IPS-20b (cell line): Measurements from ENCODE around the gene EPC1.

Source experiments
- H3K27ac ChIP-seq: one replicate; pipeline ENCODE4 v1.5.1; 2013; ENCODE audit warnings: low read length
- H3K27me3 ChIP-seq: 2 replicates; pipeline ENCODE4 v1.6.1; 2013; ENCODE audit warnings: mild to moderate bottlenecking, low read length, inconsistent platforms; ENCODE audit not compliant: insufficient read depth
- H3K36me3 ChIP-seq: 2 replicates; pipeline ENCODE4 v1.6.1; 2013; ENCODE audit warnings: low read depth, mild to moderate bottlenecking, inconsistent platforms, low read length, moderate library complexity; ENCODE audit not compliant: insufficient read depth
- H3K4me1 ChIP-seq: 2 replicates; pipeline ENCODE4 v1.6.1; 2013; ENCODE audit warnings: mild to moderate bottlenecking, control low read depth, inconsistent platforms, low read length, moderate library complexity; ENCODE audit not compliant: insufficient read depth
- H3K4me3 ChIP-seq: 2 replicates; pipeline ENCODE4 v1.5.1; 2013; ENCODE audit warnings: mild to moderate bottlenecking, low read length, inconsistent platforms
- H3K9ac ChIP-seq: 2 replicates; pipeline ENCODE4 v1.6.1; 2013; ENCODE audit warnings: low read depth, mild to moderate bottlenecking, inconsistent platforms, low read length, moderate library complexity
- H3K9me3 ChIP-seq: 2 replicates; pipeline ENCODE4 v1.6.1; 2013; ENCODE audit warnings: mild to moderate bottlenecking, low read depth, low read length, inconsistent platforms; ENCODE audit not compliant: insufficient read depth

EPC1 gene

DNA sequence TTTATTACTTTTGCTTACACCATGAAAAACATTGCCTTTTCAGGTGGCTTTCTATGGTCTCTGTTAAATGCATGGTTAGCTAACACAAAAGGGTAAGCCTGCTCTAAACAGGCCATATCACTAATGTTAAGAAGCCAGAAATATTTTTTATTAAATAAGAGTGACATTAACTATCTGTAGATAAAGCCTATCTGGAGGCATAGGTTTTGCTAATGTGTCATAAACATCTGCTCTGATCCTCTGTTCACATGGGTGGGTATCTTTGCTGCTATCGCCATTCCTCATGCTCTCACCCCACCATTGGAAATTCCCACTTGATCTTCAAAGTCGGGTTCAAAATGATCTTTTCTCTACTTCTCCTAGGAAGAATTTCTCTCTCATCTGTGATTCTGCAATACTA is 32.4 kb downstream of the EPC1 start:
- Histone ChIP-seq H3K9me3 (no peaks in the 10 kb centered on the region), H3K4me1 (peaks cover 5% of the 10 kb centered on the region; the same call in 1 of the 2 replicates), H3K27me3 (no peaks in the 10 kb centered on the region), H3K27ac (no peak overlapping the region), H3K9ac (no peak overlapping the region), H3K36me3 (0 out of 2 replicates have a peak, but pooled peaks cover 5% of the 10 kb centered on the region), H3K4me3 (no peak overlapping the region)

DNA sequence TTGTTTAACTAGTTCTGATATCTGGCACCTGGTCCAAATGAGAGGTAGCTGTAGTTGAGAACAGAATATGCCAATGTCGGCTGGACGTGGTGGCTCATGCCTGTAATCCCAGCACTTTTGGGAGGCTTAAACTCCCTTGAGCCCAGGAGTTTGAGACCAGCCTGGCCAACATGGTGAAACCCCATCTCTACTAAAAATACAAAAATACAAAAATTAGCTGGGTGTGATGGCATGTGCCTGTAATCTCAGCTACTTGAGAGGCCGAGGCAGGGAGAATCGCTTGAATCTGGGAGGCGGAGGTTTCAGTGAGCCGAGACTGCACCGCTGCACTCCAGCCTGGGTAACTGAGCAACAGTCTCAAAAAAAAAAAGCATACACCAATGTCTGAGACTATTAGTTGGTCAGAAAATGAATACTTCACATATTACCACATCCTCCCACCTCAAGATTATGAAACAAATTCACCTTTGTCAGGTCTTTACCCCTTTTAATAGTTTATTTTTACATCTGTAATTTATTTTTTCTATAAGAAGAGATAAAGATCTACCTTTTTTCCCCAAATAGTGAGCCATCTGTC is 38.8 kb downstream of the EPC1 start:
- no peak overlapping the region for H3K9ac ChIP-seq
- H3K36me3 ChIP-seq = peaks cover 34% of the 10 kb centered on the region
- no peaks in the 10 kb centered on the region for H3K9me3 ChIP-seq
- no peaks in the 10 kb centered on the region for H3K27me3 ChIP-seq
- H3K4me3 ChIP-seq = no peak overlapping the region
- H3K27ac ChIP-seq = no peak overlapping the region
- no peaks in the 10 kb centered on the region for H3K4me1 ChIP-seq

DNA sequence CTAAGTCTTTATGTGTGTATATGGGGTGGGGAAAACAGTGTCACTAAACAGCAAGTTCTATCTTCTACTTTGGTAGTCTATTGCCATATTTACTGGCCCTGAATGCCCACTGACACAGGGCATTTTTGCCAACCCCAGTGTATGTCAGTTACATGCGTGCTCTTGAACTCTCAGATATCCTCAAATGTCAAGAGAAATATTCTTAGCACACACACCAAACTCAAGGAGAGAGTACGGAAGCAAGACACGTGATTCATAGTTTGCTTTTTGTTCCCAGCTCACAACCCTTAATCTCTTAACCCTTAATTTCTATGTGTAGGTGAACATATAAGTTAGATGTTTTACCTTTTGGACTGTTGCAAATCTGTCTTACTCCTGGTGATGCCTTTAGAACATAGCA is 39.3 kb downstream of the EPC1 start:
- Histone ChIP-seq H3K4me1 (no peaks in the 10 kb centered on the region), H3K9ac (no peak overlapping the region), H3K9me3 (no peaks in the 10 kb centered on the region), H3K36me3 (peaks cover 39% of the 10 kb centered on the region), H3K4me3 (no peak overlapping the region), H3K27me3 (no peaks in the 10 kb centered on the region), H3K27ac (no peak overlapping the region)

DNA sequence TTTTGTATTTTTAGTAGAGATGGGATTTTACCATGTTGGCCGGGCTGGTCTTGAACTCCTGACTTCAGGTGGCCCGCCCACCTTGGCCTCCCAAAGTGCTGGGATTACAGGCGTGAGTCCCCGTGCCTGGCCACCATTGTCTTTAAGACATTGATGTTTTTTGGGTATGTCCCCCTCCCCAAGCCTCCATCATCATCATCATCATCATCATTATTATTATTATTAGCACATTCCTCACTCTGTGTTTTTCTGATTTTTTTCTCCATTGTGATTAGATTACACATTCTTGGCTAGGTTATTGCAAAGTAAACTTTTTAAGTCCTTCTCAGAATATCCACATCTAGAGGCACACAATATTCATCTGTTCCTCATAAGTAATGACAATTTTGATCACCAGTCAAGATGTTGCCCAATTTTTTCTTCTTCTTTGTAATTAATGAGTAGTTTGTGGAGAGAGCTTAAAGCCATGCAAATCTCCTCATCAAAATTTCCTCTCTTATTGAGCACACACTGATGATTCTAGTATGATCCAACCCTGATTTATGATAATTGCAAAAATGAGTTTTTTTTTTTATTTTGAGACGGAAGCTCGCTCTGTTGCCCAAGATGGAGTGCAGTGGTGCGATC is 47.5 kb downstream of the EPC1 start:
- peaks cover 21% of the 10 kb centered on the region for H3K36me3 ChIP-seq
- no peak overlapping the region for H3K27ac ChIP-seq

DNA sequence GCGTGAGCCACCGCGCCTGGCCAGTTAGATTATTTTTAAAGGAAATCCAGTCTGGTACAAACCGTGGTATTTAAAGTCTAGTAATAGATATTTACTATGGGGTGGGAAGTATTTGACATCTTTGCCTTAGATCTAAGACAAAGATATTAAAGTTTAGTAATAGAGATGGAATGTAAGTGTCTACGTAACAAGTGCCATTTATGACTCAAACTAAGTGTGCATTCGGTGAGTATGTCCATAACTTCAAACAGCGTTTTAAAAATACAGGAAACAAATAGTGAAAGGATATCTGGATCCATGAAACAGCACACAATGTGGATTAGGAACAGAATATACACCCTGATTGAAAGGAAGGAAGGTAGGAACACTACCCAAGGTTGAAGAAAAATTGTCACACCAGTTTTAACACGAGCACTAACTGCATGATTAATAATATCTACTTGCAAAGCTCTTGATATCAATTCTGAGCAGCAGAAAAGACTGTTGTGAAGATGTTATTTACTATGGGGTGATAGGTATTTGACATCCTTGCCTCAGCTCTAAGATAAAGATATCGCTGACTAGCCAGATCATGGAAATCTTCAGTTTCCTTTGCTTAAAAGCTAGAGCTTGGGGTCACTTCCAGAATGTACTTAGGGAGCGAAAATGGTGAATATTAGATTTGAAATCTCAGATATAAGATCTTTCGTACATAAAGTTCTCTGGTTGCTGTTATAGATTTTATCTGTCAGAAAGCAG is 48.7 kb downstream of the EPC1 start:
- no peak overlapping the region for H3K27ac ChIP-seq
- peaks cover 15% of the 10 kb centered on the region for H3K36me3 ChIP-seq
- H3K9ac ChIP-seq = no peak overlapping the region

More for the DNA sequence above, 47.5 kb downstream of the EPC1 start:
- Histone ChIP-seq H3K27me3 (no peaks in the 10 kb centered on the region), H3K9ac (no peak overlapping the region), H3K4me3 (no peak overlapping the region), H3K9me3 (no peaks in the 10 kb centered on the region), H3K4me1 (no peaks in the 10 kb centered on the region)

DNA sequence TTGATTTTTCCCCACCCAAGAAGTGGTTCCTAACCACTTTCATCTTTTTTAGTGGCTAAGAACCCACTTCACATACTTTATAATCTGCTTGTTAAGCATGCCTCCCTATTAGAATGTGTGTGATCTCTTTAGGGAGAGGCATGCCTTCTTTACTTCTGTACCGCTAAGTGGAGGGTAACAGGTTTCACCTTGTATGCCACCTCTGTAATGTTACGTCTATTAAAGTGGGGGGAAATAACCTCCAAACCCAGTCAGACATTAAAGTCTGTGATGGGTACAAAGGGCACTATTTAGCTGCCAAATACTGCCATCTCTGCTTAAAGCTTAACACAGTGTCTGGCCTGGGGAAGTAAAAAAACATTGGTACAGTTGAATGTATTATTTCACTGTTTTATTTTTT is 51.9 kb downstream of the EPC1 start:
- Histone ChIP-seq H3K4me1 (no peaks in the 10 kb centered on the region), H3K27ac (no peak overlapping the region), H3K36me3 (peaks cover 33% of the 10 kb centered on the region), H3K27me3 (no peaks in the 10 kb centered on the region), H3K4me3 (no peak overlapping the region), H3K9ac (no peak overlapping the region), H3K9me3 (no peaks in the 10 kb centered on the region)

More for the DNA sequence above, 48.7 kb downstream of the EPC1 start:
- Histone ChIP-seq H3K27me3 (no peaks in the 10 kb centered on the region), H3K4me1 (no peaks in the 10 kb centered on the region), H3K9me3 (no peaks in the 10 kb centered on the region), H3K4me3 (no peak overlapping the region)

DNA sequence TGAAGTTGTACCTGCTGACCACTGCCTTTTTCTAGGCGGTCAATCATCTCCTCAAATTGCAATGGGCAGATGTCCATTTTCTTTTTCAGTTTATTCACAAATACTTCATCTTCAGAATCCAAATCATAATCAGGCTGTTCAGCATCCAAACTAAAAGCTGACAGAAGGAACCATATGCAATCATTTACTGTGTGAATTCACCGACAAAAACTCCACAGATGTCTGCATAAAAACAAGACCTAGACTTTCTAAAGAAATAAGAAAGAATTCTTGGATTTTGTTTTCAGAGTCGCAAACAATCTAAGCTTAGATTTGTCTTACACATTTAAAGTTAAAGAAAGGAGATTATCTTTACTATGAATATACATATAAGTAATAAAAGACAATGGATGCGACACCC is 53.4 kb downstream of the EPC1 start:
- no peaks in the 10 kb centered on the region for H3K27me3 ChIP-seq
- no peak overlapping the region for H3K27ac ChIP-seq
- no peak overlapping the region for H3K9ac ChIP-seq
- H3K4me3 ChIP-seq = no peak overlapping the region
- H3K4me1 ChIP-seq = no peaks in the 10 kb centered on the region
- H3K36me3 ChIP-seq = peaks cover 42% of the 10 kb centered on the region
- no peaks in the 10 kb centered on the region for H3K9me3 ChIP-seq

DNA sequence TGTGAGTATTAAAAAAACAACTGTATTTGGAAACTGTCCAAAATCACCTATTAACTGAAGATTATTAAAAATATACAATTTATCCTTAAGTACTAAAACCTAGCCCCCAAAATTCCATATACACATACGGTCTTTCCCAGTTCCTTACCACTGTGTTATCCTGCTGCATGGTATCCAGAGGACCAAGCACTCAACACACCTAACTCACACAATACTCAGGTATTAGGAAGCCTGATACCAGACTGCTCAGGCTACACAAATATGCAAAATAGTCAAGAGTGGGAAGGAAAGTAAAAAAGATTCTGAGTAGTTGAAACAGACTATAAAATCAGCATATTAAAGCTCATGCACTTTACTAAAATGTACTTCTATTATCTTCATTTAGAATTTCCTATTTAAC is 67.2 kb downstream of the EPC1 start:
- Histone ChIP-seq H3K36me3 (peaks cover 57% of the 10 kb centered on the region), H3K9ac (no peak overlapping the region), H3K4me1 (no peaks in the 10 kb centered on the region), H3K27me3 (no peaks in the 10 kb centered on the region), H3K4me3 (no peak overlapping the region), H3K9me3 (no peaks in the 10 kb centered on the region), H3K27ac (no peak overlapping the region)

DNA sequence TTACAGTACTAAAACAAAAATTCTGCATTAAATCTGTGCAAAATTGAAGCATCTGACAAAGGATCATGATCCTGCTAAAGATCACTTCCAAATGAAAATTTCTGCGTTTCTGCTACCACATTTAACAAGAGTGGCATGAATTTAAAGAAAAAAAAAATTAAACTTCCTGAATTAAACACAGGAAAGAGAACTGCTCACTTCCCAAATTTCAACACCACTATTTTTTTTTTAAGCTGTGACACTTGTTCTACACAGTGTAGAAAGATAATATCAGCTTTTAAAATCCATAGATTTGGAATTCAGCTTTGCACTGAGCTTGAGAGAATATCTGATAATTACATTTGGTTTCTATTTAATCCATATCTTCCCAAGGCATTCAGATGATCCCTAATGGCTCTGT is 73.6 kb downstream of the EPC1 start:
- no peak overlapping the region for H3K9ac ChIP-seq
- no peaks in the 10 kb centered on the region for H3K9me3 ChIP-seq
- no peak overlapping the region for H3K4me3 ChIP-seq
- H3K27me3 ChIP-seq = no peaks in the 10 kb centered on the region
- H3K36me3 ChIP-seq = peaks cover 78% of the 10 kb centered on the region
- no peaks in the 10 kb centered on the region for H3K4me1 ChIP-seq
- H3K27ac ChIP-seq = no peak overlapping the region

DNA sequence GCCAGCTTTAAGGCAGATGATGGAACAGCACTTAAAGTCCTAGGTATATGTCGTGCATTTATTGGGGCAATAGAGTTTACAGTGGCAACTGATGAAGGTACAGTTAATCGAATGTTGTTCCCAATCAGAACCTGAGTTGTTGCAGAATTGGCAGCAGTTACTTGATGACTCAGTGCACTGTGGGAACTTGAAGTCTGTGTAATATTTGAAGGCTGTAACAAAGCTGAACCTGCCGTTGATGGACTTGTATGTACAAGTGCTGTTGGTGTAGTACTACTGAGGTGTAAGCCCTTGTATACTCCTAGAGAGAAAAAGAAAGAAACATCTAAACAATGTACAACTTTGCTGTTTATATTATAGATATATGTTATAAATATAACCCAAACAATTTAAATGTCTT is 75.3 kb downstream of the EPC1 start:
- Histone ChIP-seq H3K36me3 (peaks cover 83% of the 10 kb centered on the region), H3K9ac (no peak overlapping the region)

DNA sequence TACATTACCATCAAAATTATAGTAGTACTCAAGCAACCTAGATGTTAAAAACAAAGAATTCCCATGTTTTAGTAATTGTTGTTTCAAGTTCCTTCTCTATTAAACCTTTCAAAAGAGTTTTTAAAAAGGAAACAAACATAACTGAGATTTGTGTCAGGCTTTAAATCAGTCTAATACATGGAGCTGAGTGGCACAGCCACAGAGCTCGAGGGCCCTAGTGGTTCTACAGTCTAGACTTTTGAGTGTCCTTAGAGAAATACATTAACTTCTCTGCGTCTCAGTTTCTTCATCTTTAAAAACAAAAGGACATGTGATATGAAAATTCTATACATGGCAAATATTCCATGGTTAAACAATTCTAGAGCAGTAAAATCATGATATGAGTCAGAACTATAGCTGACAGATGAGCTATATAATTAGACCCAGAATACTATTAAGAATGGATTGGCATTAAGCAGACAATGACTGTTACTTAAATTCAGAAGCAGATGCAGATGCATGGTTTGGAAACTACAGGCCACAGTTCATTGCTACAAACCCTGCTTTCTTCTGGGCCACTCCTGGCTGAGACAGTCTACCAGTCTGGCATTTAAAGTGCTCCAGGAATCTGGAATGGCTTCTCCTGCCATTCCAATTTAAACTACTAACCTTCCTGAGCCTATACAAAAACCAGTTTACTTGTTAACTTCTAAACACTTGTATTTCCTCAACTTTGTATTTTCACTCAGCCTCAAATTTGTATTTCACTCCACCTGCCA is 77.4 kb downstream of the EPC1 start:
- H3K9me3 ChIP-seq = no peaks in the 10 kb centered on the region
- H3K36me3 ChIP-seq = peaks cover 70% of the 10 kb centered on the region
- H3K27me3 ChIP-seq = no peaks in the 10 kb centered on the region
- H3K4me1 ChIP-seq = peaks cover 13% of the 10 kb centered on the region; the same call in 1 of the 2 replicates
- H3K27ac ChIP-seq = no peak overlapping the region
- no peak overlapping the region for H3K9ac ChIP-seq
- H3K4me3 ChIP-seq = no peak overlapping the region

More for the DNA sequence above, 75.3 kb downstream of the EPC1 start:
- no peak overlapping the region for H3K4me3 ChIP-seq
- peaks cover 8% of the 10 kb centered on the region; the same call in 1 of the 2 replicates for H3K4me1 ChIP-seq
- H3K27me3 ChIP-seq = no peaks in the 10 kb centered on the region
- no peaks in the 10 kb centered on the region for H3K9me3 ChIP-seq
- no peak overlapping the region for H3K27ac ChIP-seq
